Sigmoid colon (tissue), 7 donors: ENCODE results near the gene TMEM214. TPM values are rescaled to one million over a fixed set of nuclear protein-coding genes. Genes with fewer than 3 reads are reported as not detected.
A peak's percentile ranks its signal among the peaks of the same experiment; 100 is the strongest.

Experiments used
- DNase-seq: peaks from one replicate; pipeline ENCODE4 v3.0.0-alpha.2; 2019
- H3K27ac ChIP-seq, 4 donors: fragments of 200-600 bp; sonication (generic); one replicate each; pipeline ENCODE4 v1.5.1; 2016 to 2019; ENCODE audit warnings: mild to moderate bottlenecking in 1 of 4
- H3K27me3 ChIP-seq, 3 donors: fragments of 200-600 bp; sonication (generic); one replicate each; pipeline ENCODE4 v1.5.1; 2019; ENCODE audit warnings: mild to moderate bottlenecking in 1 of 3
- H3K36me3 ChIP-seq, 4 donors: fragments of 200-600 bp; sonication (generic); one replicate each; pipeline ENCODE4 v1.5.1; 2016 to 2019
- H3K4me1 ChIP-seq, 4 donors: fragments of 200-600 bp; sonication (generic); one replicate each; pipeline ENCODE4 v1.5.1; 2017 to 2019
- H3K4me3 ChIP-seq, 4 donors: fragments of 200-600 bp; sonication (generic); one replicate each; pipeline ENCODE4 v1.5.1; 2017 to 2019; ENCODE audit warnings: mild to moderate bottlenecking in 2 of 4, moderate library complexity in 1 of 4
- H3K9me3 ChIP-seq, 4 donors: fragments of 200-600 bp in 3 of 4; sonication (generic) in 3 of 4; one replicate each; pipeline versions ENCODE4 v1.5.1 to v1.6.1; 2013 to 2019
- EP300 ChIP-seq, 4 donors: sonication (generic); formaldehyde crosslinking; IDR thresholded peaks; one replicate each; pipeline ENCODE4 v1.6.1; 2017; ENCODE audit warnings: antibody characterized with exemption in 4 of 4
- POLR2A ChIP-seq, 2 donors: fragments of 450-650 bp; IDR thresholded peaks; one replicate each; pipeline ENCODE4 v1.6.1; 2016; ENCODE audit warnings: antibody characterized with exemption in 2 of 2, mild to moderate bottlenecking in 2 of 2, moderate library complexity in 2 of 2
- POLR2AphosphoS5 ChIP-seq, 4 donors: sonication (generic); formaldehyde crosslinking; IDR thresholded peaks; one replicate each; pipeline ENCODE4 v1.6.1; 2017; ENCODE audit warnings: antibody characterized with exemption in 4 of 4
- WGBS, 2 donors: extraction: QIAGEN DNeasy Blood & Tissue Kit; methylation state at CpG; one replicate each; pipeline ENCODE4 v1.1.7; 2013; 5-methylcytosine and 5-hydroxymethylcytosine counted together
- intact Hi-C: fragments of 100-400 bp; cut with DNase I; formaldehyde crosslinking; loops from one replicate; pipeline ENCODE4 v1.15.1; 2023
- polyA plus RNA-seq, 3 donors: library from polyadenylated mRNA; stranded (reverse); fragments of 200-250 nt; gene quantifications; one replicate each; pipeline ENCODE4 v1.2.3, GENCODE V29; 2013
- total RNA-seq, 4 donors: library from RNA; depleted of rRNA; stranded (reverse); fragments of >200 nt; gene quantifications; one replicate each; pipeline ENCODE4 v1.1.0, GENCODE V29; 2016
- TF ChIP-seq, protein P1 (sequence below), 4 experiments: fragments of 450-650 bp in 3 of 4; fragments of 200-600 bp in 1 of 4; IDR thresholded peaks; one replicate each; pipeline ENCODE4 v1.5.1; 2016 to 2019; ENCODE audit warnings: antibody characterized with exemption in 4 of 4, mild to moderate bottlenecking in 3 of 4, moderate library complexity in 2 of 4
- donor health status: healthy with polysubstance abuse.
- donor health status: Bipolar disorder and iron deficiency.
- donor health status: healthy.

TMEM214 gene
- total and polyA plus RNA-seq, 7 donors: 16.0 to 65.7 (median 33.9) TPM

DNA sequence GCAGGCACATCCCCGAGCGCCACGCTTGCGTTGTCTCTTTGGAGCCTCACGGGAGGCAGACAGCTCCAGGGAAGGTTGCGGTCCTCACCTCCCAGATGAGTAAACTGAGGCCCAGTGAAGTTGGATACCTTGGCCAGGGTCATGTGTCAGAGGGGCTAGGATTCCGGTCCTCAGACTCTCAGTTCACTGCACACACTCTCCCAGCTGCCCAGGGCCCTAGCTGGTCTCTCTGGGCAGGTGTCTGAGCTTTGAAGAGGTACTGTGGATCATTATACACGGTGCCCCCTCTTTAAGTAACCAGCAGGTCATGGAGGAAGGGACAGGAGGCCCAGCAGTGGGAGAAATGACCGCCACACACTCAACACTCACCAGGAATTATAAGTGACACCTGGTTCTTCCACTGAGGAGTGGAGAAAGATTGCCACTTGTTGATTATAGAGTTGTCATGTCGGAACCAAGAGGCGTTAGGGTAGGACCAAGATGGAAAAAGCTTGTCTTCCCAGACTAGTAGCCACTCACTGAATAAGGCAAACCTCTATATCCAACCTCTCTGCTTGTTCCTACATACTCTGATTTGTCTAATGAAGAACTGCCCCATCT, 588 bp downstream of the TMEM214 start:
- H3K4me3 ChIP-seq: peak overlapping the region; percentile 79 to 97 (median 84)
- H3K27me3 ChIP-seq: no peaks in the 10 kb centered on the region
- intact Hi-C loops: loop anchor here (5.0 to 10.0 kb wide), 3 partner anchors 54 to 249 kb away; partner anchors contain the start of genes ATRAID, CENPA, KHK and SLC5A6
- DNase-seq: no peak
- TF ChIP-seq POLR2A (IDR thresholded peaks at IDR 0.05): no peak
- TF ChIP-seq EP300 (IDR thresholded peaks at IDR 0.05): no peak
- TF ChIP-seq POLR2AphosphoS5 (IDR thresholded peaks at IDR 0.05): no peak
- TF ChIP-seq, protein P1, sequence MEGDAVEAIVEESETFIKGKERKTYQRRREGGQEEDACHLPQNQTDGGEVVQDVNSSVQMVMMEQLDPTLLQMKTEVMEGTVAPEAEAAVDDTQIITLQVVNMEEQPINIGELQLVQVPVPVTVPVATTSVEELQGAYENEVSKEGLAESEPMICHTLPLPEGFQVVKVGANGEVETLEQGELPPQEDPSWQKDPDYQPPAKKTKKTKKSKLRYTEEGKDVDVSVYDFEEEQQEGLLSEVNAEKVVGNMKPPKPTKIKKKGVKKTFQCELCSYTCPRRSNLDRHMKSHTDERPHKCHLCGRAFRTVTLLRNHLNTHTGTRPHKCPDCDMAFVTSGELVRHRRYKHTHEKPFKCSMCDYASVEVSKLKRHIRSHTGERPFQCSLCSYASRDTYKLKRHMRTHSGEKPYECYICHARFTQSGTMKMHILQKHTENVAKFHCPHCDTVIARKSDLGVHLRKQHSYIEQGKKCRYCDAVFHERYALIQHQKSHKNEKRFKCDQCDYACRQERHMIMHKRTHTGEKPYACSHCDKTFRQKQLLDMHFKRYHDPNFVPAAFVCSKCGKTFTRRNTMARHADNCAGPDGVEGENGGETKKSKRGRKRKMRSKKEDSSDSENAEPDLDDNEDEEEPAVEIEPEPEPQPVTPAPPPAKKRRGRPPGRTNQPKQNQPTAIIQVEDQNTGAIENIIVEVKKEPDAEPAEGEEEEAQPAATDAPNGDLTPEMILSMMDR (IDR thresholded peaks at IDR 0.05): peak in 1 of 4 experiments; percentile 16
- H3K9me3 ChIP-seq: no peaks in the 10 kb centered on the region
- H3K36me3 ChIP-seq: peaks cover 30 to 38% (median 33%) of the 10 kb centered on the region in 4 donors
- H3K4me1 ChIP-seq: peaks cover 0 to 30% (median 23%) of the 10 kb centered on the region in 4 donors
- 6 to 15% methylated on average over 11 of the region's 11 CpGs for WGBS, 2 donors
- peak overlapping the region; percentile 81 to 89 (median 84) for H3K27ac ChIP-seq

DNA sequence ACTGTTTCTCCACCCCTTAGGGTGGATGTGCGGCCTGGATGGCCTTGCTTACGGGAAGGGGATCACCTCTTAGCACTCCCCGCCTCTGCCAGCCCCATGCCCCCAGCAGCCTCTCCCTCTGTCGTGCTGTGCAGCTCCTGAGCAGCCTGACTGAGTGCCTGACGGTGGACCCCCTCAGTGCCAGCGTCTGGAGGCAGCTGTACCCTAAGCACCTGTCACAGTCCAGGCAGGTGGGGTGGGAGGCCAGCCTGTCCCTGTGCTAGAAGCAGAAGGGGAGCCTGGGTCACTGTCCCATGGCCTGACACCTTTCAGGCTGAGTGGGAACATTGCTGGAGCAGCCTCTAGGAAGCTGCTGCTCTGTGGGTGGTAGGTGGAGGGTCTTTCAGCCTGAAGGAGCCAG, 5.2 kb downstream of the TMEM214 start:
- peaks cover 0 to 44% (median 30%) of the 10 kb centered on the region in 4 donors for H3K4me1 ChIP-seq
- H3K9me3 ChIP-seq: no peaks in the 10 kb centered on the region
- no peaks in the 10 kb centered on the region for H3K27me3 ChIP-seq
- no peak overlapping the region for H3K4me3 ChIP-seq
- TF ChIP-seq EP300 (IDR thresholded peaks at IDR 0.05) (no peak), POLR2AphosphoS5 (IDR thresholded peaks at IDR 0.05) (no peak), POLR2A (IDR thresholded peaks at IDR 0.05) (no peak)
- TF ChIP-seq, protein P1 (IDR thresholded peaks at IDR 0.05): no peak
- intact Hi-C loops: loop anchor here (10.0 kb wide), 1 partner anchor 253 kb away; the partner anchor contains the start of gene CENPA
- DNase-seq: no peak
- 95% methylated on average over 6 of the region's 6 CpGs for WGBS, 2 donors
- H3K36me3 ChIP-seq: peaks cover 43 to 67% (median 59%) of the 10 kb centered on the region in 4 donors
- H3K27ac ChIP-seq: no peak overlapping the region

DNA sequence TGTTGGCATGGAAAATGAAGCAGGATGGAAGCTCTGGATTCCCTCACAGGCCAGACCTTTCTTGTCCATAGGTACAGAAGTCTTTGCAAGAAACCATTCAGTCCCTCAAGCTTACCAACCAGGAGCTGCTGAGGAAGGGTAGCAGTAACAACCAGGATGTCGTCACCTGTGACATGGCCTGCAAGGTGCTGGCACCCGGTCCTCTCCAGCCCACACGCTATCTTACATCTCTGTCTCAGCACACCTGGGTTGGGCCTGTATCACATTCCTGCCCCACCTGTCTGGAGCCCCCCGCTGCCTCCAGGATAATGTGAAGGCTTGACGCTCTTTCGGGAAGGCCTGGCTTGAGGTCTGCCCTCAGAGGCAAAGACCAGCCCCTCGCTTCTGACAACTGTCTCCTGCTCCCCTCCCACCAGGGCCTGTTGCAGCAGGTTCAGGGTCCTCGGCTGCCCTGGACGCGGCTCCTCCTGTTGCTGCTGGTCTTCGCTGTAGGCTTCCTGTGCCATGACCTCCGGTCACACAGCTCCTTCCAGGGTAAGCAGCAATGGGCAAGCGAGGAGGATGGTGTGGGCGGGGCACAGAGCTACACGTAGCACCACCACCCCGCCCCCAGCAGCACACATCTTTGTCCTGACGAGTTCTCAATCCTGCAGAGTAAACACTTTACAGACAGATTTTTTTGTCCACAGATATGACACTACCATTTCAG, 6.0 kb downstream of the TMEM214 start:
- H3K27me3 ChIP-seq: no peaks in the 10 kb centered on the region
- no peak for DNase-seq
- H3K9me3 ChIP-seq: no peaks in the 10 kb centered on the region
- peaks cover 0 to 37% (median 26%) of the 10 kb centered on the region in 4 donors for H3K4me1 ChIP-seq
- WGBS, 2 donors: 86 to 94% methylated on average over 17 of the region's 17 CpGs
- intact Hi-C loops: loop anchor here (10.0 kb wide), 1 partner anchor 254 kb away; the partner anchor contains the start of gene CENPA
- H3K27ac ChIP-seq: no peak overlapping the region
- TF ChIP-seq EP300 (IDR thresholded peaks at IDR 0.05): no peak
- TF ChIP-seq, protein P1 (IDR thresholded peaks at IDR 0.05): no peak
- TF ChIP-seq POLR2AphosphoS5 (IDR thresholded peaks at IDR 0.05): no peak
- TF ChIP-seq POLR2A (IDR thresholded peaks at IDR 0.05): no peak
- peaks cover 43 to 67% (median 59%) of the 10 kb centered on the region in 4 donors for H3K36me3 ChIP-seq
- H3K4me3 ChIP-seq: no peak overlapping the region

DNA sequence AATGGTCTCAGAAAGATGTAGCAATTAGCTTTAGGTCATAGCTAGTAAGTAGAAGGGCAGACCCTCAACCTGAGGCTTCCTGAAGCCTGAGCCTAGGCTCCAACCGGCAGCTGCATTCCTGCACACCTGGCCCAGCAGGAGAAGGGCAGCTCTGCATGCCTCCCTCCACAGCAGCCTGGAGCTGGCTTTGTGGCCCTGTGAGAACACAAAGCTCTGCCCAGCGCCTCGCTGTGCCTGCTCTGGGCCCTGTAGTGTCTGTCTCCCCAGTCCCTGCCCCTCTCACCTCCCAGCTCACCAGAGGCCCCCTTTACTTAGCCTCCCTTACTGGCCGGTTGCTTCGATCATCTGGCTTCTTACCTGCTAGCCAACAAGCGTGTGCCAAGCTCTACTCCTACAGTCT, 6.7 kb downstream of the TMEM214 start:
- Histone ChIP-seq H3K4me3 (no peak overlapping the region), H3K27me3 (no peaks in the 10 kb centered on the region), H3K4me1 (peaks cover 0 to 31% (median 19%) of the 10 kb centered on the region in 4 donors), H3K36me3 (peaks cover 43 to 67% (median 59%) of the 10 kb centered on the region in 4 donors), H3K9me3 (no peaks in the 10 kb centered on the region), H3K27ac (no peak overlapping the region)
- TF ChIP-seq EP300 (IDR thresholded peaks at IDR 0.05) (no peak), POLR2AphosphoS5 (IDR thresholded peaks at IDR 0.05) (no peak), POLR2A (IDR thresholded peaks at IDR 0.05) (no peak)
- TF ChIP-seq, protein P1 (IDR thresholded peaks at IDR 0.05): no peak
- WGBS, 2 donors: 95 to 96% methylated on average over 6 of the region's 6 CpGs
- no peak for DNase-seq
- intact Hi-C loops: loop anchor here (10.0 kb wide), 1 partner anchor 255 kb away; the partner anchor contains the start of gene CENPA
